GM12891 (cell line): ENCODE data around the gene PRKAB1. TPM values are rescaled to one million over a fixed set of nuclear protein-coding genes. Genes with fewer than 3 reads are reported as not detected.
A peak's percentile ranks its signal among the peaks of the same experiment; 100 is the strongest.
"Not testable (repeated sequence)": the region's sequence is repeated elsewhere in the genome, so short reads cannot be mapped to it uniquely, and the experiment has no call there.

ENCODE experiments used
- DNase-seq: peaks from one replicate; pipeline ENCODE4 v3.0.0; 2011; ENCODE audit warnings: low spot score; ENCODE audit not compliant: insufficient read length
- FAIRE-seq: peaks from 2 replicates; lab custom pipeline; 2011; peaks lifted over from hg19 to GRCh38; lab: Jason Lieb, UNC
- PAX5 ChIP-seq: IDR thresholded peaks from 2 replicates; pipeline ENCODE4 v1.6.1; 2011; ENCODE audit warnings: low read length, moderate library complexity, mild to moderate bottlenecking; ENCODE audit not compliant: insufficient read depth, severe bottlenecking
- POLR2A ChIP-seq: IDR thresholded peaks from 2 replicates; pipeline ENCODE4 v1.6.1; 2011; ENCODE audit warnings: low read depth, low read length, control low read depth
- POLR2AphosphoS5 ChIP-seq: IDR thresholded peaks from 2 replicates; pipeline ENCODE4 v1.6.1; 2011; ENCODE audit warnings: low read depth, low read length, control low read depth
- POU2F2 ChIP-seq: IDR thresholded peaks from 2 replicates; pipeline ENCODE4 v1.6.1; 2011; ENCODE audit warnings: low read depth, mild to moderate bottlenecking, control low read depth, low read length, moderate library complexity
- SPI1 ChIP-seq: IDR thresholded peaks from 2 replicates; pipeline ENCODE4 v1.6.1; 2011; ENCODE audit warnings: low read depth, low read length, control low read depth
- TAF1 ChIP-seq: IDR thresholded peaks from 2 replicates; pipeline ENCODE4 v1.6.1; 2011; ENCODE audit warnings: low read depth, low read length, control low read depth
- polyA plus RNA-seq: library from polyadenylated mRNA; unstranded; fragments of >200 nt; gene quantifications from one replicate; pipeline ENCODE4 v1.2.1, GENCODE V29; 2012; ENCODE audit warnings: low read depth, missing spikeins, inconsistent platforms; ENCODE audit not compliant: missing spikeins

The PRKAB1 gene, protein sequence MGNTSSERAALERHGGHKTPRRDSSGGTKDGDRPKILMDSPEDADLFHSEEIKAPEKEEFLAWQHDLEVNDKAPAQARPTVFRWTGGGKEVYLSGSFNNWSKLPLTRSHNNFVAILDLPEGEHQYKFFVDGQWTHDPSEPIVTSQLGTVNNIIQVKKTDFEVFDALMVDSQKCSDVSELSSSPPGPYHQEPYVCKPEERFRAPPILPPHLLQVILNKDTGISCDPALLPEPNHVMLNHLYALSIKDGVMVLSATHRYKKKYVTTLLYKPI
- polyA plus RNA-seq: 27.4 TPM

DNA sequence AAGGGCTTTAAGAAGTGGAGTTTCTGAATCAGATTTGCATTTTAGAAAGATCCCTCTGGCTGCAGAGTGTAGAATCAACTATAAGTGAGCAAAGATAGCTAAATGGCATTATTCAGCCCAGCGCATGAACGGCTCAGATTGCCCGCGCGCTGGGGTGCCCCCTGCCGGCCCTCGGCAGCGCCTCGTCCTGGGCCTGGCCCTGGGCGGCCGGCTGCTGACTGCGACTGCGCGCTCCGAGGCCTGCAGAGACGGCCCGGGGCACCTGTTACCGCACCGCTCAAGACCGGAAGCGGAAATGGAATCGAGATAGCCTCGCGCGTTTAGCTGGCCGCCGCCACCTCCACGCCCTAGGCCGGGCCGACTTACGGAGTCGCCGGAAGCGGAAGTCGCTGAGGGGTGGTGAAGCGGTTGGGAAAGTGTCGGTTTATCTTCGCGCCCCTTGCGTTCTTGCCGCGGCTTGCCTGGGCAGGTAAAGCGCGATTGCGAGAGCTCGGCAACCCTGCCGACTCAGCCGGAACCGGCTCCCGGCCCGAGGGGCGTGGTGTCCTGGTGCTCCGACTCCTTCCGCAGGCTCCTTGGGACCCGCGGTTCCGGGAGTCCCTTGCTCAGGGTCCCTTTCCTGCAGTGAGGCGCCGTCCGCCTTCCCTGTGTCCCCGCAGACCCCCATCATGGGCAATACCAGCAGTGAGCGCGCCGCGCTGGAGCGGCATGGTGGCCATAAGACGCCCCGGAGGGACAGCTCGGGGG, at the start of gene PRKAB1:
Gene PRKAB1 (plus strand): TSS at position 557 of the 747 bp plus-strand sequence. CDS start 112 bp downstream, at position 669.
- DNase-seq (peak; percentile 95), FAIRE-seq (peak; percentile 97)
- TF ChIP-seq PAX5: peak; percentile 15
- peak; percentile 81 for TF ChIP-seq POLR2A
- peak; percentile 52; the same call in 1 of the 2 replicates for TF ChIP-seq POU2F2
- peak; percentile 58 for TF ChIP-seq SPI1
- peak; percentile 79 for TF ChIP-seq TAF1
- TF ChIP-seq POLR2AphosphoS5: peak; percentile 87

DNA sequence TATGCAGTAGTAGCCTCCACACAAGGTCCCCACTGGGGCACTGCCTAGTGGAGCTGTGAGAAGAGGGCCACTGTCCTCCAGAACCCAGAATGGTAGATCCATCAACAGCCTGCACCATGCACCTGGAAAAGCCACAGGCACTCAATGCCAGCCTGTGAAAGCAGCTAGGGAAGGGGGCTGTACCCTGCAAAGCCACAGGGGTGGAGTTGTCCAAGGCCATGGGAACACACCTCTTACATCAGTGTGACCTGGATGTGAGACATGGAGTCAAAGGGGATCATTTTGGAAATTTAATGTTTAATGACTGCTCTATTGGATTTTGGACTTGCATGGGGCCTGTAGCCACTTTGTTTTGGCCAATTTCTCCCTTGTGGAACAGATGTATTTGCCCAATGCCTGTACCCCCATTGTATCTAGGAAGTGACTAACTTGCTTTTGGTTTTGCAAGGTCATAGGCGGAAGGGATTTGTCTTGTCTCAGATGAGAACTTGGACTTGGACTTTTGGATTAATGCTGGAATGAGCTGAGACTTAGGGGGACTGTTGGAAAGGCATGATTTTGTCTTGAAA, 49.5 kb upstream of the PRKAB1 start:
- DNase-seq, FAIRE-seq: not testable (repeated sequence)

DNA sequence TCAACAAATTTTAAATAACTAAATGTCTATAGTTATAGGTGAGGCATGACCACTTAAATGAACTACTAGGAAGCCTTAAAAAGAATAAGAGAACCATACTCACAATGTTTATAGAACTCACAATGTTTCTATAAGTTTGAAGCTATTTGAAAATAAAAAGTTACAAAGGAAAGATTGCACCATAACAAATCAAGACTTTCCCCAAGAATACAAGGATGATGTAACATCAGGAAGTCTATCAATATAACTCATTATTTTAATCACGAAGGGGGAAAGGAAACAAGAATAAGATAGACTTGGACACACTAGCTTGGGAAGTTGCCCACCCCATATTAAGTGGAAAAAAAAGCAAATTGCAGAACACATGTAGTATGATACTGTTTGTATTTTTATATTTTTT, 47.4 kb upstream of the PRKAB1 start:
- FAIRE-seq (no peak), DNase-seq (no peak)
- TF ChIP-seq TAF1 (no peak), POLR2AphosphoS5 (no peak), SPI1 (no peak), POLR2A (no peak), POU2F2 (no peak), PAX5 (no peak)

DNA sequence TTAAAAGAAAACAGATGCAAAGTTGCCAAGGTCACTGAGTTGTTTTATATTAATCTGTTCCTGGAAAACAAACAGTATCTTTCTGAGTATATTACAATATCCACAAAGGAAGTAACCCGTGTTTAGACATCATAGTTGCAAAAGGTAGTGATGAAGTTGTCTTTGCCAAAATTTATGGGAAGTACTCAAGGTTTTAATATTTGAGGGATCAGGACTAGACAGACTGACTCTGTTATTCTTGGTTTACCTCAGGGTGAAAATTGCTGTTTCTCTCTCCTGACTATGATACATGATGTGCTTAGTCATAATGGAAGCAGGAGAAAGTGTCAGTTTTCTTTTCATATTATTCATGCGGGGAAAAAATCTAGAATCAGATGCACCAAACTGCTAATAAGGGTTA, 46.1 kb upstream of the PRKAB1 start:
- no peak for FAIRE-seq
- no peak for DNase-seq
- no peak for TF ChIP-seq POLR2A
- TF ChIP-seq PAX5: no peak
- TF ChIP-seq POU2F2: no peak
- TF ChIP-seq SPI1: no peak

DNA sequence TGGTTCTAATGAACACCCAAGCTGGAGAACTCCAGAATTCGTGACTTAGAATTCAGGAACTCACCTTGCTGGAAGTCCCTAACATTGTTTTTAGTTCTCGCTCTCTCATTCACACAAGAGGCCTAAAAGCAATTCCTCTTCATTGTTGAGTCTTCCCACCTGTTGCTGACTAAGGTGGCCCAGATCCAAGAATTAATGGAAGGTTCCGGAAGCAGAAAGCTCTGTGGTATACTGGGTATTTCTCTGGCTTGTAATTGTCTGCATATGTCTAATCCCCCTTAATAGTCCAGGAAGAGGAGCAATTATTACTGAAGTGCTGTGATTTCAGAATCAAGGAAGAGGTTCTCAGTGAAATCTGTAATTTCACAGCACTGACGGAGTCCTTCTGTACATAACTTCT, 43.0 kb upstream of the PRKAB1 start:
- FAIRE-seq (no peak), DNase-seq (no peak)
- no peak for TF ChIP-seq TAF1
- no peak for TF ChIP-seq POU2F2
- TF ChIP-seq PAX5: no peak
- TF ChIP-seq POLR2AphosphoS5: no peak
- no peak for TF ChIP-seq POLR2A
- TF ChIP-seq SPI1: no peak

DNA sequence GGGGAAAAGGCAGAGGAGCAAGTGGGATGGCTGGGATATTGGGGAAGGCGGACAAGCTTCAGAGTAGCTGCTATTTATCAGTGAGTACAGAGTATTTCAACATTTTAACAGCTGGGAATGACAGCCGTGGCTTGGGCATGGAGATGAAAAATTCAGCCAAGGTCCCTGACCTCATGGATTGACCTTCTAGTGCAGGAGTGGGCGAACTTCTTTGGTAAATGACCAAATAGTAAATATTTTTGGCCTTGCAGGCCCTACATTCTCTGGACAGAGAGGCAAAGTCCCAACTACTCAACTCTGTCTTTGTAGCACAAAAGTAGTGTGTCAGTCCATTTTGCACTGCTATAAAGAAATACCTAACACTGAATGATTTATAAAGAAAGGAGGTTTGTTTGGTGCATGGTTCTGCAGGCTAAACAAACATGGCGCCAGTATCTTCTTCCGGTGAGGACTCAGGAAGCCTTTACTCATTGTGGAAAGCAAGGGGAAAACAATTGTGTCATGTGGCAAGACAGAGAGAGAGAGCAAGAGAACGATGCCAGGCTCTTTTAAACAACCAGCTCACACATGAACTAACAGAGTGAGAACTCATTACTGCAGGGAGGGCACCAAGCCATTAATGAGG, 40.8 kb upstream of the PRKAB1 start:
- TF ChIP-seq TAF1 (no peak), PAX5 (no peak), POU2F2 (no peak), POLR2AphosphoS5 (no peak), SPI1 (no peak), POLR2A (no peak)
- DNase-seq (no peak), FAIRE-seq (no peak)

DNA sequence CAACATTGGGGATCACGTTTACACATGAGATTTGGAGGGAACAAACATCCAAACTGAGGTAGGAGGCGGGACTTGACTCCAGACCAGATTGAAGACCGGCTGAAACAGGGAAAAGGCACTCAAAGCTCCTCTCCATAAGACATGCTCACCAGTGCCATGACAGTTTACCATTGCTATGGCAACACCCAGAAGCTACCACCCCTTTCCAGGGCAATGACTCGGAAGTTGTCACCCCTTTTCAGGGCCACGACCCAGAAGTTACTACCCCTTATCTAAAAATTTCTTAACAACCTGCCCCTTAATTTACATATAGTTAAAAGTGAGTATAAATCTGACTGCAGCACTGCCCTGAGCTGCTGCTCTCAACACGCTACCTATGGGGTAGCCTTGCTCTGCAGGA, 40.2 kb upstream of the PRKAB1 start:
- TF ChIP-seq PAX5 (no peak), POLR2AphosphoS5 (no peak), POU2F2 (no peak), SPI1 (no peak), TAF1 (no peak), POLR2A (no peak)
- FAIRE-seq (no peak), DNase-seq (no peak)

DNA sequence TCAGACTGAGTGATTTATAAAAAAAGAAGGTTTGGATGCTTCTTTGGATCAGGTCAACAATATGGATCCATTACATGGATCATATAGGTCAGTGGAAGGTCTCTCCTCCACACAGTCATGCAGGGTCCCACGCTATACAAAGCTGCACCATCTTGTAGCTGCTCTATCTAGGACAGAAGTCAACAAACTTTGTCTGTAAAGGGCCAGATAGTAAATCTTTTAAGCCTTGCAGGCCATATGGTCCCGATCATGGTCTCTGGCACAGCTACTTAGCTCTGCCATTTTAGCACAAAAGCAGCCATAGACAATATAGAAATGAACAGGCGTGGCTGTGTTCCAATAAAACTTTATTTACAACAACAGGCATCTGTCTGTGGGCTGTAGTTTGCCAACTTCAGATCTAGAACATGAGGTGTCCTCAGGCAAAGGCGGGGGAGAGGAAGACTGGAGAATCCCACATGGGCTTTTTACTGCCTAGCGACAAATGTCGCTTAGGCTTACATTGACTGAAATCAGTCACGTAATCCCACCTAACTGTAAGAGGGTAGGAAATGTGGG, 37.6 kb upstream of the PRKAB1 start:
- FAIRE-seq (no peak), DNase-seq (no peak)
- TF ChIP-seq POLR2AphosphoS5: no peak
- TF ChIP-seq POLR2A: no peak
- TF ChIP-seq PAX5: no peak
- TF ChIP-seq SPI1: no peak
- no peak for TF ChIP-seq POU2F2
- TF ChIP-seq TAF1: no peak

DNA sequence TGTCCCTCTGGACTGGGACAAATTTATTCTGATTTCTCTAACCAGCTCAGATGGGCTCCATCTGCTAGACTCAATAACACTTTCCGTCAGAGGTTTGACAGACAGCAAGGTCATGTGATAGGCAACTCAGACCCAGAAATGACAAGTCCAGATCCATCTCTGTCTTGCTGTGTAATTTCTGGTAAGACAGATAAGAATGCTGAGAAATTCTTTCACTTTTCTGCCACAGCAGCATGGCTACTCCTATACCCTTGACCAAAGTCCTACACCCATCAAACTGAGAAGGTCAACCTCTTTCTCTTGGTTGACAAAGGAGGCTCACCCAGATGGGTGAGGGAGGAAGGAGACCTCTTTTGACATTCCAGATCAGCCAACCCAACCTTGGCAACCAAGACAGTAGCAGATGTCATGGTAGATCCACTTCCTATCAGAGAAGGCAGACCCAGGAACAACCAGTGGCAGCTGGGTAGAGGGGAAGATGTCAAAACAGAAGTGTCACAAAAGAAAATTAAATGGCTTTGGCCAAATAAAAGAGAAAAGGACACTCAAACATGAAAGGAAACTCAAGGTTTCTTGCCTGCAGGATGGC, 36.9 kb upstream of the PRKAB1 start:
- no peak for FAIRE-seq
- no peak for DNase-seq
- no peak for TF ChIP-seq PAX5
- TF ChIP-seq POU2F2: no peak
- TF ChIP-seq SPI1: no peak
- TF ChIP-seq POLR2A: no peak
- TF ChIP-seq TAF1: no peak
- no peak for TF ChIP-seq POLR2AphosphoS5
